WTC11 (cell line): ENCODE measurements around the gene MRPL37. TPM values are rescaled to one million over a fixed set of nuclear protein-coding genes. Genes with fewer than 3 reads are reported as not detected.

Experiments
- ATAC-seq: fragments of 200-7000 bp; cut with Tn5 transposase; 2 replicates; pipeline ENCODE4 v1.10.0; 2021; ENCODE audit warnings: mild to moderate bottlenecking, moderate library complexity
- CTCF ChIA-PET: fragments of 300-600 bp; sonication (Branson Sonifier 250); formaldehyde crosslinking; loops from one replicate; lab custom pipeline; 2021; ENCODE audit warnings: antibody characterized with exemption; lab: Charles Lee
- POLR2A ChIA-PET: fragments of 350-600 bp; sonication (Branson Sonifier 250); formaldehyde crosslinking; loops from one replicate; lab custom pipeline; 2021; ENCODE audit warnings: antibody characterized with exemption; lab: Charles Lee
- DNase-seq: peaks from one replicate; pipeline ENCODE4 v3.0.0; 2021; ENCODE audit warnings: low spot score
- H3K27ac Mint-ChIP-seq: 2 replicates; pipeline ENCODE4 v1.8.0; 2021; ENCODE audit warnings: mixed read lengths
- H3K27me3 Mint-ChIP-seq: 2 replicates; pipeline ENCODE4 v1.8.0; 2021; ENCODE audit warnings: low read depth, mild to moderate bottlenecking, moderate library complexity, mixed read lengths
- H3K36me3 Mint-ChIP-seq: 2 replicates; pipeline ENCODE4 v1.8.0; 2021; ENCODE audit warnings: mixed read lengths
- H3K4me1 Mint-ChIP-seq: 2 replicates; pipeline ENCODE4 v1.8.0; 2022; ENCODE audit warnings: mixed read lengths
- H3K4me3 Mint-ChIP-seq: 2 replicates; pipeline ENCODE4 v1.8.0; 2021; ENCODE audit warnings: mild to moderate bottlenecking, moderate library complexity, mixed read lengths
- H3K9me3 Mint-ChIP-seq: 2 replicates; pipeline ENCODE4 v1.8.0; 2021; ENCODE audit warnings: mixed read lengths
- ATF1 ChIP-seq: sonication (generic); formaldehyde crosslinking; IDR thresholded peaks from 2 replicates; pipeline ENCODE4 v1.8.1; 2023; ENCODE audit warnings: mild to moderate bottlenecking, moderate library complexity, missing genetic modification reagents
- CREB1 ChIP-seq: sonication (generic); formaldehyde crosslinking; IDR thresholded peaks from 2 replicates; pipeline ENCODE4 v1.8.0; 2023; ENCODE audit warnings: mild to moderate bottlenecking, missing genetic modification reagents
- CREM ChIP-seq: sonication (generic); formaldehyde crosslinking; IDR thresholded peaks from 2 replicates; pipeline ENCODE4 v1.8.1; 2022; ENCODE audit warnings: mild to moderate bottlenecking, missing genetic modification reagents, moderate library complexity
- EMX1 ChIP-seq: fragments of 250-450 bp; sonication (Bioruptor Pico); IDR thresholded peaks from 2 replicates; pipeline ENCODE4 v1.8.0; 2021; ENCODE audit warnings: mild to moderate bottlenecking
- ERG ChIP-seq: fragments of 250-450 bp; sonication (Bioruptor Pico); IDR thresholded peaks from 2 replicates; pipeline ENCODE4 v1.8.0; 2021; ENCODE audit warnings: mild to moderate bottlenecking
- JAZF1 ChIP-seq: fragments of 250-450 bp; sonication (Bioruptor Pico); IDR thresholded peaks from 2 replicates; pipeline ENCODE4 v1.9.0; 2021; ENCODE audit warnings: moderate library complexity, mild to moderate bottlenecking, inconsistent platforms
- KAT7 ChIP-seq: sonication (generic); formaldehyde crosslinking; IDR thresholded peaks from 2 replicates; pipeline ENCODE4 v1.8.1; 2023; ENCODE audit warnings: missing genetic modification reagents, mild to moderate bottlenecking, borderline replicate concordance
- NR2C2 ChIP-seq: sonication (generic); formaldehyde crosslinking; IDR thresholded peaks from 2 replicates; pipeline ENCODE4 v1.8.0; 2022; ENCODE audit warnings: mild to moderate bottlenecking, missing genetic modification reagents
- NR3C1 ChIP-seq: sonication (generic); formaldehyde crosslinking; conservative IDR thresholded peaks from 2 replicates; pipeline ENCODE4 v1.8.1; 2023; ENCODE audit warnings: low read depth, mild to moderate bottlenecking, missing genetic modification reagents
- ZNF396 ChIP-seq: fragments of 250-450 bp; sonication (Bioruptor Pico); IDR thresholded peaks from 2 replicates; pipeline ENCODE4 v1.8.0; 2021; ENCODE audit warnings: mild to moderate bottlenecking, moderate library complexity, borderline replicate concordance
- ZNF423 ChIP-seq: fragments of 250-450 bp; sonication (Bioruptor Pico); IDR thresholded peaks from 2 replicates; pipeline ENCODE4 v2.1.2; 2022; ENCODE audit warnings: mild to moderate bottlenecking, moderate library complexity
- total RNA-seq: library from RNA; stranded (reverse); gene quantifications from 3 replicates; pipeline ENCODE4 v1.2.3, GENCODE V29; 2021
- TF ChIP-seq, protein P1 (sequence below): sonication (generic); formaldehyde crosslinking; IDR thresholded peaks from 2 replicates; pipeline ENCODE4 v1.8.1; 2023; ENCODE audit warnings: mild to moderate bottlenecking, missing genetic modification reagents, moderate library complexity
- TF ChIP-seq, protein P2 (sequence below): sonication (generic); formaldehyde crosslinking; IDR thresholded peaks from 2 replicates; pipeline ENCODE4 v1.8.1; 2023; ENCODE audit warnings: mild to moderate bottlenecking, missing genetic modification reagents
- TF ChIP-seq, protein P3 (sequence below): sonication (generic); formaldehyde crosslinking; IDR thresholded peaks from 2 replicates; pipeline ENCODE4 v1.8.0; 2022; ENCODE audit warnings: missing genetic modification reagents
- TF ChIP-seq, protein P4 (sequence below): sonication (generic); formaldehyde crosslinking; IDR thresholded peaks from 2 replicates; pipeline ENCODE4 v1.8.1; 2022; ENCODE audit warnings: missing genetic modification reagents, borderline replicate concordance
- TF ChIP-seq, protein P5 (sequence below): sonication (generic); formaldehyde crosslinking; conservative IDR thresholded peaks from 2 replicates; pipeline ENCODE4 v1.8.1; 2023; ENCODE audit warnings: mild to moderate bottlenecking, low read depth, missing genetic modification reagents, moderate library complexity

The MRPL37 gene
- total RNA-seq, 1 experiment from 2014 or later: 143 TPM

DNA sequence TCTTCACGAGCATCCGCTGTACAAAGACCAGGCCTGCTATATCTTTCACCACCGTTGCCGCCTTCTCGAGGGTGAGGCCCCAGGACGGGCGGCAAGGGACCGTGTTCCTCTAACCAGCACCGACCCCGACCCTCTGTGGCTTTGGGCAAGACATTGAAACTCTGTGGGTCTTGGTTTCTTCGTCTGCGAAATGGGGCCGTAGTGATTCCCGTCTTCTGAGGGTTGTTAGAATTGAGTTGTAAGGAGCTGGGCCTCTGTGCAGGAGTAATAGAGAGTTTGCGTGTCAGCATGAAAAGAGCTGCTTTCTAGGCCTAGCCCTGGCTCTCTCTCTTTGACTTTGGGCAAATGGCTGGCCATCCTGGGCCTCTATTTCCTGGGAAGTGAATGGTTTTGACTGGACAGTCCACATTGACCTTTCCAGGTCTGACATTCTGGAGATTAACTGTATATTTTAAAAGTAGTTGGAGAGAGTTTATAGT lies 591 bp downstream of the MRPL37 start:
- ATAC-seq: no peak
- Mint-ChIP-seq H3K4me1 (peaks cover 17% of the 10 kb centered on the region), H3K27me3 (no peaks in the 10 kb centered on the region), H3K36me3 (peaks cover 16% of the 10 kb centered on the region), H3K27ac (peak overlapping the region; percentile 17; the same call in 1 of the 2 replicates), H3K9me3 (no peaks in the 10 kb centered on the region), H3K4me3 (peak overlapping the region; percentile 86)
- TF ChIP-seq, protein P1, sequence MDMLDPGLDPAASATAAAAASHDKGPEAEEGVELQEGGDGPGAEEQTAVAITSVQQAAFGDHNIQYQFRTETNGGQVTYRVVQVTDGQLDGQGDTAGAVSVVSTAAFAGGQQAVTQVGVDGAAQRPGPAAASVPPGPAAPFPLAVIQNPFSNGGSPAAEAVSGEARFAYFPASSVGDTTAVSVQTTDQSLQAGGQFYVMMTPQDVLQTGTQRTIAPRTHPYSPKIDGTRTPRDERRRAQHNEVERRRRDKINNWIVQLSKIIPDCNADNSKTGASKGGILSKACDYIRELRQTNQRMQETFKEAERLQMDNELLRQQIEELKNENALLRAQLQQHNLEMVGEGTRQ (CRISPR knock-in tag): no peak
- TF ChIP-seq ATF1 (CRISPR knock-in tag) (no peak), NR3C1 (CRISPR knock-in tag) (no peak), ERG (CRISPR knock-in tag) (no peak), CREB1 (CRISPR knock-in tag) (no peak), ZNF396 (CRISPR knock-in tag) (no peak), NR2C2 (CRISPR knock-in tag) (no peak)
- TF ChIP-seq, protein P2, sequence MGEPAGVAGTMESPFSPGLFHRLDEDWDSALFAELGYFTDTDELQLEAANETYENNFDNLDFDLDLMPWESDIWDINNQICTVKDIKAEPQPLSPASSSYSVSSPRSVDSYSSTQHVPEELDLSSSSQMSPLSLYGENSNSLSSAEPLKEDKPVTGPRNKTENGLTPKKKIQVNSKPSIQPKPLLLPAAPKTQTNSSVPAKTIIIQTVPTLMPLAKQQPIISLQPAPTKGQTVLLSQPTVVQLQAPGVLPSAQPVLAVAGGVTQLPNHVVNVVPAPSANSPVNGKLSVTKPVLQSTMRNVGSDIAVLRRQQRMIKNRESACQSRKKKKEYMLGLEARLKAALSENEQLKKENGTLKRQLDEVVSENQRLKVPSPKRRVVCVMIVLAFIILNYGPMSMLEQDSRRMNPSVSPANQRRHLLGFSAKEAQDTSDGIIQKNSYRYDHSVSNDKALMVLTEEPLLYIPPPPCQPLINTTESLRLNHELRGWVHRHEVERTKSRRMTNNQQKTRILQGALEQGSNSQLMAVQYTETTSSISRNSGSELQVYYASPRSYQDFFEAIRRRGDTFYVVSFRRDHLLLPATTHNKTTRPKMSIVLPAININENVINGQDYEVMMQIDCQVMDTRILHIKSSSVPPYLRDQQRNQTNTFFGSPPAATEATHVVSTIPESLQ (CRISPR knock-in tag): no peak
- ChIA-PET CTCF (interaction anchor here (0.6 to 3.5 kb wide), 7 partner anchors 20 to 289 kb away, joined by 3 to 25 read pairs (median 5); no protein-coding TSS in a partner anchor), POLR2A (interaction anchor here (1.1 to 1.5 kb wide), 2 partner anchors 206 to 207 kb away, joined by 4 to 5 read pairs; partner anchors contain the start of gene SSBP3)
- no peak for DNase-seq

- Mint-ChIP-seq H3K4me3 (no peak overlapping the region), H3K27ac (no peak overlapping the region), H3K4me1 (peaks cover 13% of the 10 kb centered on the region), H3K27me3 (no peaks in the 10 kb centered on the region), H3K9me3 (no peaks in the 10 kb centered on the region), H3K36me3 (peaks cover 44% of the 10 kb centered on the region)
- no peak for DNase-seq
- CTCF ChIA-PET: interaction anchor here (0.8 kb wide), 1 partner anchor 285 kb away, joined by 3 read pairs; no protein-coding TSS in a partner anchor
- POLR2A ChIA-PET: interaction anchor here (0.5 kb wide), 1 partner anchor 108 kb away, joined by 4 read pairs; no protein-coding TSS in a partner anchor
- ATAC-seq: no peak
- no peak for TF ChIP-seq ZNF423 (CRISPR knock-in tag)
- TF ChIP-seq CREM (CRISPR knock-in tag): no peak
- no peak for TF ChIP-seq KAT7 (CRISPR knock-in tag)
- no peak for TF ChIP-seq JAZF1 (CRISPR knock-in tag)
- no peak for TF ChIP-seq EMX1 (CRISPR knock-in tag)
- TF ChIP-seq, protein P3, sequence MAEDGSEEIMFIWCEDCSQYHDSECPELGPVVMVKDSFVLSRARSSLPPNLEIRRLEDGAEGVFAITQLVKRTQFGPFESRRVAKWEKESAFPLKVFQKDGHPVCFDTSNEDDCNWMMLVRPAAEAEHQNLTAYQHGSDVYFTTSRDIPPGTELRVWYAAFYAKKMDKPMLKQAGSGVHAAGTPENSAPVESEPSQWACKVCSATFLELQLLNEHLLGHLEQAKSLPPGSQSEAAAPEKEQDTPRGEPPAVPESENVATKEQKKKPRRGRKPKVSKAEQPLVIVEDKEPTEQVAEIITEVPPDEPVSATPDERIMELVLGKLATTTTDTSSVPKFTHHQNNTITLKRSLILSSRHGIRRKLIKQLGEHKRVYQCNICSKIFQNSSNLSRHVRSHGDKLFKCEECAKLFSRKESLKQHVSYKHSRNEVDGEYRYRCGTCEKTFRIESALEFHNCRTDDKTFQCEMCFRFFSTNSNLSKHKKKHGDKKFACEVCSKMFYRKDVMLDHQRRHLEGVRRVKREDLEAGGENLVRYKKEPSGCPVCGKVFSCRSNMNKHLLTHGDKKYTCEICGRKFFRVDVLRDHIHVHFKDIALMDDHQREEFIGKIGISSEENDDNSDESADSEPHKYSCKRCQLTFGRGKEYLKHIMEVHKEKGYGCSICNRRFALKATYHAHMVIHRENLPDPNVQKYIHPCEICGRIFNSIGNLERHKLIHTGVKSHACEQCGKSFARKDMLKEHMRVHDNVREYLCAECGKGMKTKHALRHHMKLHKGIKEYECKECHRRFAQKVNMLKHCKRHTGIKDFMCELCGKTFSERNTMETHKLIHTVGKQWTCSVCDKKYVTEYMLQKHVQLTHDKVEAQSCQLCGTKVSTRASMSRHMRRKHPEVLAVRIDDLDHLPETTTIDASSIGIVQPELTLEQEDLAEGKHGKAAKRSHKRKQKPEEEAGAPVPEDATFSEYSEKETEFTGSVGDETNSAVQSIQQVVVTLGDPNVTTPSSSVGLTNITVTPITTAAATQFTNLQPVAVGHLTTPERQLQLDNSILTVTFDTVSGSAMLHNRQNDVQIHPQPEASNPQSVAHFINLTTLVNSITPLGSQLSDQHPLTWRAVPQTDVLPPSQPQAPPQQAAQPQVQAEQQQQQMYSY: no peak
- TF ChIP-seq, protein P4, sequence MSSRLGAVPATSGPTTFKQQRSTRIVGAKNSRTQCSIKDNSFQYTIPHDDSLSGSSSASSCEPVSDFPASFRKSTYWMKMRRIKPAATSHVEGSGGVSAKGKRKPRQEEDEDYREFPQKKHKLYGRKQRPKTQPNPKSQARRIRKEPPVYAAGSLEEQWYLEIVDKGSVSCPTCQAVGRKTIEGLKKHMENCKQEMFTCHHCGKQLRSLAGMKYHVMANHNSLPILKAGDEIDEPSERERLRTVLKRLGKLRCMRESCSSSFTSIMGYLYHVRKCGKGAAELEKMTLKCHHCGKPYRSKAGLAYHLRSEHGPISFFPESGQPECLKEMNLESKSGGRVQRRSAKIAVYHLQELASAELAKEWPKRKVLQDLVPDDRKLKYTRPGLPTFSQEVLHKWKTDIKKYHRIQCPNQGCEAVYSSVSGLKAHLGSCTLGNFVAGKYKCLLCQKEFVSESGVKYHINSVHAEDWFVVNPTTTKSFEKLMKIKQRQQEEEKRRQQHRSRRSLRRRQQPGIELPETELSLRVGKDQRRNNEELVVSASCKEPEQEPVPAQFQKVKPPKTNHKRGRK: no peak
- TF ChIP-seq, protein P5, sequence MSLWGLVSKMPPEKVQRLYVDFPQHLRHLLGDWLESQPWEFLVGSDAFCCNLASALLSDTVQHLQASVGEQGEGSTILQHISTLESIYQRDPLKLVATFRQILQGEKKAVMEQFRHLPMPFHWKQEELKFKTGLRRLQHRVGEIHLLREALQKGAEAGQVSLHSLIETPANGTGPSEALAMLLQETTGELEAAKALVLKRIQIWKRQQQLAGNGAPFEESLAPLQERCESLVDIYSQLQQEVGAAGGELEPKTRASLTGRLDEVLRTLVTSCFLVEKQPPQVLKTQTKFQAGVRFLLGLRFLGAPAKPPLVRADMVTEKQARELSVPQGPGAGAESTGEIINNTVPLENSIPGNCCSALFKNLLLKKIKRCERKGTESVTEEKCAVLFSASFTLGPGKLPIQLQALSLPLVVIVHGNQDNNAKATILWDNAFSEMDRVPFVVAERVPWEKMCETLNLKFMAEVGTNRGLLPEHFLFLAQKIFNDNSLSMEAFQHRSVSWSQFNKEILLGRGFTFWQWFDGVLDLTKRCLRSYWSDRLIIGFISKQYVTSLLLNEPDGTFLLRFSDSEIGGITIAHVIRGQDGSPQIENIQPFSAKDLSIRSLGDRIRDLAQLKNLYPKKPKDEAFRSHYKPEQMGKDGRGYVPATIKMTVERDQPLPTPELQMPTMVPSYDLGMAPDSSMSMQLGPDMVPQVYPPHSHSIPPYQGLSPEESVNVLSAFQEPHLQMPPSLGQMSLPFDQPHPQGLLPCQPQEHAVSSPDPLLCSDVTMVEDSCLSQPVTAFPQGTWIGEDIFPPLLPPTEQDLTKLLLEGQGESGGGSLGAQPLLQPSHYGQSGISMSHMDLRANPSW (CRISPR knock-in tag): no peak
- TF ChIP-seq, protein P2 (CRISPR knock-in tag): no peak
Measured at GRCh38 chr1:54204199-54204598, 4.2 kb downstream of the MRPL37 start.
